Activated CD8-positive, alpha-beta memory T cell treated with anti-CD3 and anti-CD28 coated beads, Interleukin-2, amount 50 U/mL, for 1 hour (primary cell): Measurements from ENCODE around the gene LARGE2.

ENCODE experiments used
- DNase-seq: peaks from one replicate; pipeline ENCODE4 v3.0.0-alpha.2; 2020; ENCODE audit errors: extremely low read depth

Gene LARGE2

DNA sequence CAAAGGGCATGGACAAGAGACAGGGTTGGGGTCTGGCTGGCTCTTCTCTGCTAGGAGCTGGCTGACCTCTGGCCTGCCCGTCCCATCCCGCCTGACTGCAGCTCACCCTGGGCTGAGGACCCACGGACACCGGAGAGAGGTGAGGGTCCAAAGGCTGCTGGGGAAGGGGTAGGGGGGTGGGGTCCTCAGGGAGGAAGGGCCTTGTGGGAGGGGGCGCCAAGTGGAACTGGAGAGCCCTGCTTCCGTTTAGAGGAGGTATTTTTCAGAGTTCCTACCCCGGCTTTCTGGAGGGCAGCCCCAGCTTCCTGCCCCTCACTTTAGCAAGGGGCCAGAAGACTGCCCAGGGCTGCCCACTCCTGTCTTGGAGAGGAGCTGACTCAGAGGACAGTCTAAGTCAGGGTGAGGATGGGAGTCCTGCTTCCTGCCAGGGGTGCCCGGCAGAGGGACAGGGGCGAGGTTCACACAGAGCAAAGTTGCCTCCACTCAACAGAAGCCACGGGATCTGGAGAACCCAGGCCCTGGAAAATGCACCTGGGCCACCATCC lies 7.1 kb downstream of the LARGE2 start:
- DNase-seq, result no peak

DNA sequence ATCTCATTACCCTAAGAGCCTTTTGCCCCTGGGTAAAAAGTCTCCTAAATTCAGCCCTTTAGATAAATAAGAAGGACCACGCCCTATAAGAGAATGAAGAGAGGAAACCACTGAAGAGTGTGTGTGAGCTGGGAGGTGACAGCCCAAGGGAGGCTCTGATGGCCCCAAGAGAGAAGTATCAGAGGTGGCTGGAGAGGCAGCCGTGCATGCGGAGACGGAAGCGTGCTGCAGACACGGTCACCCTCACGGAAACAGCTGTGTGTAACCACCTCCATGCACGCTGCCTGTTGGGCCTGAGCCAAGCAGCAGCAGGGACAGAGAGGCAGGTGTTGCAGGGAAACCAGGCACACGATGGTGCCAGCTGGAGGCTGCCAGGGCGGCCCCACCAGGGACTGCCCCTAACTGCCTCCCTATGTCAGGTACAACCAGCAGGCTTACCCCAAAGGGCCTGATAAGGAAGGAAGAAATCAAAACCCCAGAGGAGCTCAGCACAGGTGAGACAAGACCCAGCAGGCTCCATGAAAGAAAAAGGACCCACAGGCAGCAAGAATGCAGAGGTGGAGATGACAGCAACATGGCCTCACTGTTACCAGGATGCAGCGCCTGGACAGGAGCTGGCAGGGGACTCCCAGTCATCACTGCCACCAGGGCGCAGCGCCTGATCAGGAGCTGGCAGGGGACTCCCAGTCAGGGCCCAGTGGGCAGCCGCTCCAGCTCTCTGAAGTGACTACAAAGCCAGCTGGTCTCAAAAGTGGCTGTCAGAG lies 7.8 kb downstream of the LARGE2 start:
- DNase-seq, result no peak

DNA sequence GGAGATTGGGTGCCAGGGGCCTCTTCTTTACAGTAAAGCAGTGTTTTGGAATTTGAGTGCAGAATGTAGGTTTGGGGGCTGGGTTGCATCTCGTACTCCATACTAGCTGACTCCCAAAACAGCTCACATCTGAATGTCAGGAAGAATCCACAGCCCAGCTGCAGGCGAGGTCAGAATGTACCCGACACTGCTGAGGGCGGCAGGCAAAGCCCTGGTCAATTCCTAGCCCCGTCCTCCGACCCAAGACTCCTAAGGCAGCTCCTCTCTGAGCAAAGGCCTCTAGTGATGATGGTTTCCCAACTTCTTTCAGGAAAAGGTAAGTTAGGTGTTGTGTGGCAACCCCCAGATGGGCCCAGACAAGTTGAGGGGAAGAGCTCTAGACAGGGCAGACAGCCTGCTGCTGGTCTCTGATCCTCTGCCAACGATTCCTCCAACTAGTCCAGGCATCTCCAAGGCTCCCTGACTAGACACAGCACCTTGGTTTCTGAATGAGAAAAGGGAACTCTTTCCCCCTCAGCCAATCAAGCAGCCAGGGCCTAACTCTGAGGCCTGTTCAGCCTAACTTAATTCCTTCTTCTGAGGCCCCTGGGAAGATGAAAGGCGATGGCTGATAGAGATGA lies 8.6 kb downstream of the LARGE2 start:
- DNase-seq, result no peak

DNA sequence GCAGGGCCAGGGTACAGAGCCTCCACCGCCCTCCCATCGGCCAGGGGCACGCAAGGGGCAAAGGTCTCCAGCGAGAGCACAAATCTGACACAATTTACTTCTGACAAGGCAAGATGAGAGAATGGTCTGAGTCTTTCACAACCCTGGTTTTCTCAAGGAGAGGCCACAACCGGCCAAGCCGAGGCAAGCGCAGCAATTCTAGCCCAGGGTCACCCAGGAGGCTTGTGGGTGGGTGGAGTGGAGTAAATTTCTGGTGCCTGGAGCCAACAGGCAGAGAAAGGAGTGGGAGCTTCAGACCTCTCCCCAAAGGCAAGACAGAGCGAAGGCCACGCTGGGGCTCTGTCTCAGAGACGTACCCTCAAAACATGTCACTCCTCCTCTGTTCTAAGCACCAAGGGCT lies 9.3 kb downstream of the LARGE2 start:
- no peak for DNase-seq

DNA sequence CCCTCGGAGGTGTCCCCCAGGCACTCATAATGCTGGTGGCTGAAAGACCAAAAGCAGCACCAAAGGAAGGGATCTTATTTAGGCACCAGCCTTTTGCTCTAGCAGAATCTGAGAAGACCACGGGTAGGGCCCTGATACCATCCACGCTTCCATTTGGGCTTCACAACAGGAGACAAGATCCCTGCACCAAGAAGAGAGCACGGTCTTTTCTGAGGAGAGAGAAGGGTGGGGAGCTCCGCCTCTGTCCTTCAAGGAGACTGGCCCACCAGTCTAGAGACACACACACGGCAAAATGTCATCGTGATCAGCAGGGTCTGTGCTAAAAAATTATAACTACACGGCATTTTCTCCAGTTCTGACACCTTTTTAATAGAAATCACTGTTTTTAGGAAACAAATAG lies 9.8 kb downstream of the LARGE2 start:
- no peak for DNase-seq

DNA sequence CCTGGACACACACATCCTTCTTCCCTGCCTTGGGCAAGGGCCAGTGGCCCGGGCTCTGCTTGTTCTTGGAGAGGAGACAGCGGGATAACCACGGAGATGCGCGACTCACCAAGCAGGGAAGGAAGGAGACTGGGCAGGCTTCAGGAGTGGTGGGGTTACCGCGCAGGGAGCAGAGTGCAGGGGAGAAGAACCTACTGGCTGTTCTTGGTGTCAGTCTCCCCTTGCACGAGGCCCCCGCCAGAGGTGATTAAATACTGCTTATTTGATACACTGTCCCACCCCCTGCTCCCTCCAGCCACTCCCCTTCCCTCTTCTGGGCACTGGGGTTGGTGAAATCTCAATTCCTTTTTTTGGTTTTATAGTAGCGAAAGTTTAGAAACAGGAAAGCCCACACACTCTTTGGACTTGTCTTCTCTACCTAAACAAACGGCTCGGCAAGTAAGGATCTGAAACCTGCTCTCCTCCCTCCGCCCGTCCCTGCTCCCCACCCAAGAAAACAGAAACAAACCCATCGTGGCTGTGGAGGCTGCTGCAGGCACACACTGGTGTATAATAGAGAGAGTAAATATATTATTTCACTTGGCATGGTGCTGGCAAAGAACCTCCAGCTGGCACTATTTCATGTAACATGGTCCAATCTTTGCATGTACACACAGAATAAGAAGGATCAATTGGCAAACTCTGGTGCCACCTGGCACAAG lies 10.8 kb downstream of the LARGE2 start:
- DNase-seq, result no peak

DNA sequence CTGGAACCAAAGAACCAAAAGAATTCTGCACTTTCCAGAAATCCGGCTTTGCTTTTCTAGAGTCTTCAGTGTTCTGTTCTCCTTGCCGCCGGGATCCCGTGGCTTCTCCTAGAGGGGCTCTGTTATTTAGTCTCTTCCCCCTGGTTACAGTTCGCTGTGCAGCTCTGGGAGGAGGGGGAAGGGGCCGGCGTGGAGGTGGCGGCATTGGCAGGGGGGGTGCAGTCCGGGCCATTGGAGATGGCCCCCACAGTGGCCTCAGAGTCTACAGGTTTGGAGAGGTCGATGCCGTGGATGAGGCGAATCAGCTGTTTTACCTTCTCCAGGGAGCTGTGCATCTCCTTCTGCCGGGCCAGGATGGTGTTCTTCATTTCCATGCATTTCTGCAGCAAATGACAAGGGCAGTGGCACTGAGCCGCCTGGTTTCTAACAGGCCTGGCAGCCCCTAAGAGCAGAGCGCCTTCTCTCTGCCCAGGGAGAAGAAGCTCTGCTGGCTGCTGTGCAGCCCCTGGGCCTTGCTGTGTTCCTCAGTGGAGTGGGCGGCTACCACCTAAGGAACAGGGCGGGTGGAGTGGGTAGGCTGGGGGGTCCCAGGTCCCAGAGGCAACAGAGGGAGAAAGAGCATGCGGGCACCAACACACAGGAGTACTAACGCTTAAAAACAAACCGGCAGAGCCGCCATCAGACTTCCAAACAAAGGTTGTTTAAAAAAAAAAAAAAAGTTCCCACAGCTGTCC lies 11.6 kb downstream of the LARGE2 start:
- DNase-seq, result no peak

DNA sequence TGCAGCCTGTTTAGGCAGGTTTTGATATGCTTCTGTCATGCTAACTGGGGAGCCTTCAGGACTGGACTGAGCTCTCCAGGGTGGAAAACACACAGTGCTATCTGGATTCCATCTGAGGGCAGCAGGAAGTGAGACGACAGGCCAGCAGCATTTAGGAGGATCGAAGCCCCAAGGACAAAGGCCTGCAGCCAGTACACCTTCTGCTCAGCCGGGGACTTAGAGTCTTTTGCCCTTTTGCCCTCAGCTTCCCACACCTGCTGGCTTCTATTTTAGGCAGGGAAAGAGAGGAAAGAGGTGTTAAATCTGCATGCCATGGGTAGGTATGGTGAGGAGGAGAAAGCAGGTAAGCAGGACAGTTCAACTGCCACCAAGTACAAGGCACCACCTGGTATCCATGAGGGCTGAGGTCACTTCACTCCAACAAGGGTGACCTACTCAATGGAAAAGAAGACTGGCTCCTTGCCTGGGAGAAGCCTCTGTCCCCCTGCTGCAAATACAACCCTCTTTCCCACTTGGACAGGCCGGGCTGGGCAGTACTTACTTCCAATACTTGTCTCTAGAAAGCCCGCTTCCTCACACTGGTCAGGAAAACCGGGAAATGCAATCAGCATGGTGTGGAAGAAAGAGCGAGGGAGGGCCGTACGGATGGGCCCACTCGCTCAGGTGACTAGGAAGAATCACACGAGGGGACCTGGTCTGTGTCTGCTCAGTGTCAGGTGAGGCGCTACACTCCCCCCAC lies 12.3 kb downstream of the LARGE2 start:
- DNase-seq, result no peak

DNA sequence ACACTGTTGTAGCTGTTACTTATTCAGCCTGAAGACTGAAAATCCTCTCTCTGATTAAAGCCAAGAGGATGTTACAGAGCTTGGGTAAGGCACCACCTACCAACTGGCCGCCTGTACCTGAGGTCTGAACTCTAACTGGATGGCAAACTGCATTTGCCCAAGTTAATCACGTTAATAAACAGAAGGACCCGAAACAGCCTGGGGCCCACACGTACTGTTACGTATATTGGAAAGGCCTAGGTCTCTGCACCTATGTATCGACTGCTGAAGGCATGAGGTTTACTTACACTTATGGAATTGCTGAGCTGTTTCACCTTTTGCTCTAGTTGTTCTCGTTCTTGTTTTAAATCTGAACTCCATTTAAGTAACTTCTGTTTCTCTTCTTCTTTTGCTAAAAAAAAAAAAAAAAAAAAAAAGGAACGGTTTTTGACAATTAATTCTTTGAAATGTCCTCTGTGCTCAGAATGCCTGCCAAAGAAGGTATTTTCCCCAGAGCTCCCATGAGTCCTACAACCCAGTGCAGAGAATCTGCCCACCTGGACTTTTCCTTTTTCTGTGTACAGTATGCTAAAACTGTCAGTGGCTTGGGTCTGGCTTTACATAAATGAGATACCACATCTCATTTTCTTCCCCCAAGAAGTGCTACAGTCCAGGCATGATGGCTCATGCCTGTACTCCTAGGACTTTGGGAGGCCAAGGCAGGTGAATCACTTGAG lies 13.1 kb downstream of the LARGE2 start:
- no peak for DNase-seq

DNA sequence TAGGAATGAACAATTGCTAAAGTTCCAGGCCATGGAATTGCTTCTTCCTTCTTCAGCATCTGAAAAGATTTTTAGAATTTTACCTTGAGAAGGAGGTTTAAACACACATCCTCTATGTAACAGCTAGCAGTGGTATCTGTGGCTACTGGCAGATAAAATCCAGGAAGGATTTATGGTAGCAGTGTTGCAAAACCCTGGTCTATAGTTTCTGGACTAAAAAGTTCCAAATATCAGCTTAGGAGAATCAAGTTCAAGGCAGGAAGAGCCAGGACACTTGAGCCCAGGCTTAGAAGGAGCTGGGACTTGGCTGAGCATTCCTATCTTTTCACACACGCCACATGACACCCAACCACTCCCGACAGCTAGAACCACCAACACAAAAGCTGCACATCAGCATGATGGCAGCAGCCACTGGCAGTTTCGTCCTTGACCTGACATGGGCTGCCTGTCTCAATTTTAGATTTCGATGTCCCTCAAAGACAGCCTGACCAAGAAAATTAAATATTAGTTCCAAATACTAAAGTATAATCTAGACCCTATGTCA lies 14.1 kb downstream of the LARGE2 start:
- DNase-seq, result no peak

DNA sequence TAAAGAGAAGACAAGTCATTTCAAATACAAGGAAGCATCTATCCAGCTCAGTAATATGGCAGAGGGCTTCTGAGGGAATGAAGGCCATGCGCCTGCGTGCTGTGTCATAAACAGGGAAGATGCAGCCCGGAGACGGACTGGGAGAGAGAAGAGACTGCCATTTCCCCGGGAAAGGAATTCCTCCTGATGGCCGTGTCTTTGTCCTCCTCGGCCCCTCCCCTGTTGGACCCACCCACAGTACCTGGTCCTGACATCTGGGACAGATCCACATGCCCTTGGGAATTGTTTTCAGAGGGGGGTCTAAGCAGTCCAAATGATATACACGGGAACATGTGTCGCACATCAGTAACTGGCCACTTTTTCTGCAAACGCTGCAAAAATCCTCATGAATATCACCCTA lies 15.5 kb downstream of the LARGE2 start:
- DNase-seq, result no peak

DNA sequence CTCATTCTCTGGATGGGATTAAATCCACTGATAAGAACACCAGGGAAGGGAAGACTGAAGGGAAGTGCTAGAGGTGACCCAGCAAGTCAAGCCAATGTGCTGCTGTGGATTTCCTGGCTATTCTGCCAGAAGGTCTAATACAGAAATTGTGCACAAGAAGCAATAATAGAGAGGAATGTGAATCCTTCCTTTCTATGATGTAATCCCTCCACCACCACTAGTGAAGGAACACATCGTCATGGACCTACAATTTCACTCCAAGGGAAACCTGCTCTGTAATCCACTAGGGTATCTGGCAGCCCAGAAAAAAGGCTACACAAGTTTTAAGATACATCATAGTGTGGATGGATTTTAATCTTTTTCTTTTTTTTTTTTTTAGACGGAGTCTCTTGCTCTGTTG lies 17.4 kb downstream of the LARGE2 start:
- DNase-seq, result no peak

DNA sequence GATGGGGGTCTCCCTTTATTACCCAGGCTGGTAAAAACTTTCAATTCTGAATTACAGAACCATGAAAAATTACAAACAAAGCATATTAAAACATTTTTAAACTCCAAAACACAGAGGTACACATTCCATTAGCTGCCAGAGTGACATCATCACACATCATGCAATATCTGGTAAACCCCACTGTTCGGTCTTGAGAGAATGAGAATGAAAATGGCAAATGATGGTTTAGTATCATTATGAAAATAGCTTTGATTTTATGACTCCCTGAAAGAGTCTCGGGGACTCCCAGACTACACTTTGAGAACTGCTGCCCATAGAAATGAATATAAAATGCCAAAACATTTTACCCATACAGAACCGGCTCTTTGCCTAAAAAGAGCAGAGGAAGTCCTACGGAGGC lies 18.8 kb downstream of the LARGE2 start:
- DNase-seq, result no peak

DNA sequence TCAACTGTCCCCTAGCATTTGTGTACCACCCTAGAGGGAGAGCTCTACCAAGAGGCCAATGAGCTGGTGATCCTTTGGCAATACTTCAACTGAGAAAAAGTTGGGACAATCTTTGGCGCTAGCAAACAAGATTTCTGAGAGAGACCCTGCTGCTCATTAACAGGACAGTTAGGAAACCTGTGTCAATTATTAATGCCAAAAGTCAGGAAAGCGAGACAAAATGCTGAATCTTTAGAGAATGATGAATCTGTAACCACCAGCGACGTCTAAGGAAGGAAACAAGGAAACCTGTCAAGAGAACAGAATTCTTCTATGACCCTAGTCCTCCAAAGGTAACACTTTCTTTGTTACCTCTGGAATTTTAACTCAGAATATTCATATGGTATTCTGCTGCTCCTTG lies 19.9 kb downstream of the LARGE2 start:
- DNase-seq, result no peak

DNA sequence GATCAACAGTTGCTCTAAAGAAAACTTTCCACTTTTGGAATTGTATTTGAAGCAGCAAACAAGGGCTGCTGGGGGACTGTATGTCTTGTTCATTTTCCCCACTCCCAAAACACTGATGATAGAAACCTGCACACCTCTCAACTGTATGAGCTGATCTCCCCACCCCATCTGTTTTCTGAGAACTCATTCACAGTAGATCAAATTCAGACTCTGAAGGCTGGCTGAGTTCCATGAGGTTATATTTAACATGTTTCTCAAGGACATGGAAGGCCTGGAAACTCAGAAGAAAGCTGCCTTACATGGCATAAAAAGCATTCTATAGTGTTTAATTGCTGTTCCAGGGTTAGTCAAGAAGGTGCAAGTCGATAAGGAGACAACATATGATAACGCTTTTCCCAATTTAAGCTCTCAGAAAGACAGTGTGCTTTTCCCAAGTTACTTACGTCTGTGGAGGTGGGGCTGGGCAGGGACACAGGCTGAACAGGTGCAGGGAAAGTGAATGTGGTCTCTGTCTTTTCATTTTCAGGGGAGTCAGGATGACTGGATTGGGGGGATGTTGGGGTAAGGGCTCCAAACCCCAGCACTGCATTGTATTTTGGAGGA lies 23.0 kb downstream of the LARGE2 start:
- DNase-seq, result no peak

DNA sequence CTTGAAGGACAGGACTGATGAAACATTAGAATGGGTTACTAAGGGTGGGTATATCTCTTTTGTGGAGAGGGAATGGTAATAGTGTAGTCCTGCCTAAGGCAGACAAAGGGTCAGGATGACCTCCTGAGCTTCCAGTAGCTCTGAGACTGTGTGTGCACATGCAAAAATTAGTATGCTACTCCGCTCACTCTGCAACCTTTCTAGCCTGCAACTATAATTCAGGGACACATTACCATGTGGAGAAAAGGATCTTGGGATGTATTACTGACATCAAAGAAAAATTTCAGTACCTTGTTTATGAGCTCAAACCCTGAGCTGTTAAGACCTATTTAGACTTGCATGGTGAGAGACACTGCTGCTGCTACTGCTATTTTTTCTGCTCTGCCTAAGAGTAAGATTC lies 25.4 kb downstream of the LARGE2 start:
- no peak for DNase-seq

DNA sequence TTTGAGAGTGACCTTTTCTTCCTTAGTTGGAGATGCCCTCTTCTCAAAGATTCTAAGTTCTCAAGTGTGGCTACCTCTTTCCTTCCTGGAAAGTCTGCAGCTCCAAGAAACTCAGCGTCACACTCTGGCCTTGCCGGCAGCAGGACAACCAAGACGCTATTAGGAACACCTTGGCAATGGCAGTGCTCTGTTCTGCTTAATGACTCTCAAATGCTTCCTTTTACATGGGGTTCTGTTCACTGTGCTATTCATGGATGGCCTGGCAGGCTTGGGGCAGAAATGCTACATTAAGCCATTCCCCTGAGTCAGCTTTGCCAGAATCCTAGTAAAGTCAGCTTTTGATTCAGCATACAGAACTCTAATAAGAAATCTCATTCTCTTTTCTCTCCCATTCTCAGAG lies 25.9 kb downstream of the LARGE2 start:
- no peak for DNase-seq

DNA sequence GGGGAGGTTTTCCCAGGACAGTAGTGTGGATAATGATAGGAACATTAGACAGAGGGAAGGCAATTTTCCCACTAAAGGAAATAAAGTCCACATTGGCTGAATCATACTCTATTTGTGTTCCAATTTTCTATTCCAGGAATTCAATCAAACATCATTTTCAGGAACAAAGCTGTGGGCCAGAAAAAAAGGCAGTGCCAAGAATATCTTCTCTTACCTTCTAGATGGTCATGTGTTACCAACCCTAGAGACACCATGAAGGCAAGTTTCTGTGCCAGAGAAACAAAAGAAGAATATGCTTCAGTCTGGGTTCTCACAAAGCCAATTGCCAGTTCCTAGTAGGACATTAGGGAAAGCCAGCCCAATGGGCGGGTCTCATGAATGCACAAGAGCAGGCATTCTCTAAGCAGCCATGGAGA lies 27.5 kb downstream of the LARGE2 start:
- no peak for DNase-seq

DNA sequence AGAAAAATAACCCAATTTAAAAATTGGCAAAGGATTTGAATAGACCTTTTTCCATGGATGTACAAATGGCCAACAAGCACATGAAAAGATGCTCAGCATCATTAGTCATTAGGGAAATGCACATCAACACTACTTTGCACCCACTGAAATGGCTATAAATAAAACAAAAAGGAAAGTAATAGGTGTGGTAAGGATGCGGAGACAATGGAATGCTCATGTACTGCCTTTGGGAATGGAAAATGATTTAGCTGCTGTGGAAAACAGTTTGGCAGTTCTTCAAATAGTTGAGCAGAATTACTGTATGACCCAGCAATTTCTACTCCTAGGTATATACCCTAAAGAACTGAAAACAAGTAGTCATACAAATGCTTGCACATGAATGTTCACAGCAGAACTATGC lies 37.4 kb downstream of the LARGE2 start:
- DNase-seq, result no peak
